Right renal pelvis (tissue), 4 donors: ENCODE measurements around the gene FBF1. TPM values are rescaled to one million over a fixed set of nuclear protein-coding genes. Genes with fewer than 3 reads are reported as not detected.

ENCODE experiments used
- polyA plus RNA-seq, 4 donors: library from polyadenylated mRNA; unstranded; fragments of 120-200 nt; gene quantifications; one replicate each; pipeline ENCODE4 v1.2.1, GENCODE V29; 2013; ENCODE audit not compliant: insufficient read length in 4 of 4

FBF1 gene
- polyA plus RNA-seq, 4 donors, result 8.4 to 10.3 (median 8.9) TPM

Other genes with a start within 250 kb of the FBF1 start
- gene ITGB4, start 219.6 kb downstream of the FBF1 start, polyA plus RNA-seq, result 10 to 100 TPM in 3 of 4 donors, 1 to 10 TPM in 1; 8.9 to 15.0 (median 12.2) TPM
- 10 to 100 TPM; 22.7 to 47.6 (median 23.8) TPM for gene GALK1, start 175.8 kb downstream of the FBF1 start, polyA plus RNA-seq
- gene UNK, start 156.2 kb downstream of the FBF1 start, polyA plus RNA-seq, result 10 to 100 TPM; 34.5 to 39.2 (median 35.8) TPM
- gene UNC13D, start 96.6 kb downstream of the FBF1 start, polyA plus RNA-seq, result 1 to 10 TPM; 4.1 to 8.9 (median 5.7) TPM
- 10 to 100 TPM; 77.5 to 95.7 (median 83.9) TPM for gene WBP2, start 85.7 kb downstream of the FBF1 start, polyA plus RNA-seq
- gene TRIM47, start 62.5 kb downstream of the FBF1 start, polyA plus RNA-seq, result 10 to 100 TPM in 1 of 4 donors, 1 to 10 TPM in 3; 6.4 to 10.1 (median 7.9) TPM
- gene TRIM65, start 44.1 kb downstream of the FBF1 start, polyA plus RNA-seq, result 10 to 100 TPM; 11.5 to 14.7 (median 12.8) TPM
- gene MRPL38, start 36.2 kb downstream of the FBF1 start, polyA plus RNA-seq, result 100 to 1,000 TPM in 1 of 4 donors, 10 to 100 TPM in 3; 83.4 to 108 (median 88.1) TPM
- gene ACOX1, start 38.1 kb upstream of the FBF1 start, polyA plus RNA-seq, result 10 to 100 TPM; 30.8 to 34.4 (median 32.4) TPM
- gene TEN1, start 38.2 kb upstream of the FBF1 start, polyA plus RNA-seq, result 10 to 100 TPM; 23.7 to 26.3 (median 25.0) TPM
- gene CDK3, start 59.8 kb upstream of the FBF1 start, polyA plus RNA-seq, result 10 to 100 TPM; 14.1 to 19.4 (median 16.6) TPM
- gene EVPL, start 86.3 kb upstream of the FBF1 start, polyA plus RNA-seq, result 10 to 100 TPM; 15.6 to 25.4 (median 18.5) TPM
- 100 to 1,000 TPM; 102 to 115 (median 110) TPM for gene SRP68, start 131.5 kb upstream of the FBF1 start, polyA plus RNA-seq
- 1 to 10 TPM in 1 of 4 donors, under 1 TPM in 2, not detected in 1; 0.14 to 1.2 (median 0.38) TPM for gene GALR2, start 133.7 kb upstream of the FBF1 start, polyA plus RNA-seq
- gene ZACN, start 138.1 kb upstream of the FBF1 start, polyA plus RNA-seq, result 10 to 100 TPM in 1 of 4 donors, 1 to 10 TPM in 2, under 1 TPM in 1; 0.48 to 17.4 (median 6.4) TPM
- gene EXOC7, start 162.7 kb upstream of the FBF1 start, polyA plus RNA-seq, result 100 to 1,000 TPM; 150 to 172 (median 157) TPM
- gene FOXJ1, start 200.2 kb upstream of the FBF1 start, polyA plus RNA-seq, result 10 to 100 TPM; 18.7 to 31.7 (median 19.4) TPM